HepG2 (cell line): ENCODE data around the gene APCDD1L. TPM values are rescaled to one million over a fixed set of nuclear protein-coding genes. Genes with fewer than 3 reads are reported as not detected.

Experiments used
- ATAC-seq: fragments of 200-7000 bp; cut with Tn5 transposase; 3 replicates; pipeline ENCODE4 v1.9.1; 2020; ENCODE audit warnings: mild to moderate bottlenecking, moderate library complexity
- BruUV-seq: library from RNA; stranded (reverse); fragments of 400-500 nt; replicated peaks from 2 replicates; lab custom pipeline; 2021; lab: Mats Ljungman, UMichigan
- CTCF ChIA-PET: fragments of 300-600 bp; formaldehyde crosslinking; extraction: SDS; loops from one replicate; lab custom pipeline; 2021; ENCODE audit warnings: low total read pairs, inconsistent platforms, low intra/inter-chr PET ratio; lab: Yijun Ruan, JAX
- POLR2A ChIA-PET: fragments of 350-600 bp; sonication (Branson Sonifier 250); formaldehyde crosslinking; loops from one replicate; lab custom pipeline; 2020; ENCODE audit warnings: antibody characterized with exemption, inconsistent platforms; lab: Yijun Ruan, JAX
- DNase-seq: peaks from one replicate; pipeline ENCODE4 v3.0.0-alpha.2; 2015; ENCODE audit warnings: low spot score
- FAIRE-seq: peaks from 3 replicates; lab custom pipeline; 2011; peaks lifted over from hg19 to GRCh38; lab: Jason Lieb, UNC
- H2AFZ ChIP-seq: one replicate; pipeline ENCODE4 v1.6.1; 2011; ENCODE audit warnings: low read length, inconsistent platforms
- H3K27ac ChIP-seq: fragments of 300-600 bp; 3 replicates; pipeline ENCODE4 v1.8.0; 2011; ENCODE audit warnings: mixed run types, mild to moderate bottlenecking, mixed read lengths, low read length, inconsistent platforms; ENCODE audit not compliant: insufficient read depth; ENCODE audit errors: extremely low read length
- H3K27me3 ChIP-seq, 2 experiments: fragments of 200-600 bp in 1 of 2; 2 replicates in 1 of 2; 3 replicates in 1 of 2; pipeline versions ENCODE4 v1.6.0 to v1.8.0; 2011; ENCODE audit warnings: low read length in 2 of 2, mild to moderate bottlenecking in 2 of 2, moderate library complexity in 2 of 2, inconsistent platforms in 1 of 2; ENCODE audit not compliant: insufficient read depth in 2 of 2, control insufficient read depth in 1 of 2
- H3K36me3 ChIP-seq, 2 experiments: fragments of 200-600 bp in 1 of 2; replicated peaks in 1 of 2; 2 replicates in 1 of 2; 3 replicates in 1 of 2; pipeline versions ENCODE4 v1.5.1 to v1.8.0; 2011; ENCODE audit warnings: low read length in 2 of 2, inconsistent platforms in 1 of 2; ENCODE audit not compliant: insufficient read depth in 2 of 2, control insufficient read depth in 1 of 2
- H3K4me1 ChIP-seq: 2 replicates; pipeline ENCODE4 v1.5.1; 2012; ENCODE audit warnings: low read length, inconsistent platforms; ENCODE audit not compliant: insufficient read depth
- H3K4me2 ChIP-seq: 2 replicates; pipeline ENCODE4 v1.6.0; 2011; ENCODE audit warnings: low read depth, low read length, inconsistent platforms
- H3K4me3 ChIP-seq, 3 experiments: fragments of 200-600 bp in 1 of 3; sonication (generic), shearing (Covaris generic) in 1 of 3; replicated peaks in 1 of 3; 2 replicates each; pipeline ENCODE4 v1.5.1; 2011 to 2016; ENCODE audit warnings: low read length in 3 of 3, inconsistent platforms in 2 of 3, low read depth in 2 of 3, mild to moderate bottlenecking in 2 of 3, control low read depth in 1 of 3, mixed read lengths in 1 of 3; ENCODE audit not compliant: insufficient read depth in 1 of 3
- H3K79me2 ChIP-seq: one replicate; pipeline ENCODE4 v1.6.1; 2011; ENCODE audit warnings: low read length, inconsistent platforms; ENCODE audit not compliant: insufficient read depth
- H3K9ac ChIP-seq: 2 replicates; pipeline ENCODE4 v1.6.0; 2011; ENCODE audit warnings: mild to moderate bottlenecking, low read depth, low read length, inconsistent platforms; ENCODE audit not compliant: insufficient read depth
- H3K9me3 ChIP-seq: 2 replicates; pipeline ENCODE4 v1.5.1; 2012; ENCODE audit warnings: mild to moderate bottlenecking, low read length
- H4K20me1 ChIP-seq: 2 replicates; pipeline ENCODE4 v1.6.0; 2011; ENCODE audit warnings: inconsistent platforms, mild to moderate bottlenecking, low read length, moderate library complexity; ENCODE audit not compliant: insufficient read depth
- ARNT ChIP-seq: fragments of 450-650 bp; IDR thresholded peaks from 2 replicates; pipeline ENCODE4 v1.6.1; 2017
- BHLHE40 ChIP-seq: IDR thresholded peaks from 2 replicates; pipeline ENCODE4 v1.6.1; 2011; ENCODE audit warnings: low read length, improper control_type of control experiment
- FOXJ3 ChIP-seq: sonication (generic); formaldehyde crosslinking; IDR thresholded peaks from 2 replicates; pipeline ENCODE4 v1.4.0; 2020; ENCODE audit warnings: missing genetic modification reagents, mild to moderate bottlenecking, borderline replicate concordance
- SPEN ChIP-seq: sonication (generic); formaldehyde crosslinking; IDR thresholded peaks from 2 replicates; pipeline ENCODE4 v1.5.1; 2020; ENCODE audit warnings: low read depth, mild to moderate bottlenecking, missing genetic modification reagents
- ZNF333 ChIP-seq: sonication (generic); formaldehyde crosslinking; IDR thresholded peaks from 2 replicates; pipeline ENCODE4 v1.4.0; 2020; ENCODE audit warnings: mild to moderate bottlenecking, missing genetic modification reagents, borderline replicate concordance
- ZNF383 ChIP-seq: sonication (generic); formaldehyde crosslinking; IDR thresholded peaks from 2 replicates; pipeline ENCODE4 v1.4.0; 2020; ENCODE audit warnings: missing genetic modification reagents, mild to moderate bottlenecking, borderline replicate concordance
- ZNF431 ChIP-seq: sonication (generic); formaldehyde crosslinking; IDR thresholded peaks from 2 replicates; pipeline ENCODE4 v1.9.0; 2022; ENCODE audit warnings: missing genetic modification reagents, low read depth, mild to moderate bottlenecking, borderline replicate concordance
- ZSCAN21 ChIP-seq: sonication (generic); formaldehyde crosslinking; IDR thresholded peaks from 2 replicates; pipeline ENCODE4 v1.8.0; 2022; ENCODE audit warnings: mild to moderate bottlenecking, missing genetic modification reagents, moderate library complexity, borderline replicate concordance
- ZSCAN31 ChIP-seq: sonication (generic); formaldehyde crosslinking; IDR thresholded peaks from 2 replicates; pipeline ENCODE4 v1.5.0; 2020; ENCODE audit warnings: low read depth, mild to moderate bottlenecking, missing genetic modification reagents
- WGBS: methylation state at CpG from one replicate; pipeline ENCODE4 v1.1.6; 2017; ENCODE audit warnings: low lambda C conversion rate; 5-methylcytosine and 5-hydroxymethylcytosine counted together
- in situ Hi-C: cut with HindIII; loops from 2 replicates; pipeline ENCODE4 v1.10.0; 2017; ENCODE audit warnings: low pct_unique_long_range_greater_than_20kb; ENCODE audit not compliant: extremely low pct_ligation_motif_present
- intact Hi-C: fragments of 100-400 bp; cut with micrococcal nuclease; formaldehyde crosslinking; loops from one replicate; pipeline ENCODE4 v1.10.0; 2022; ENCODE audit not compliant: unreplicated experiment
- polyA plus RNA-seq, 8 experiments: library from polyadenylated mRNA; depleted of rRNA in 3 of 8; stranded (reverse) in 7 of 8; unstranded in 1 of 8; fragments of >200 nt; fragmentation: Illumina TruSeq in 4 of 8; extraction: Trizol in 4 of 8; gene quantifications; 2 replicates each; pipeline versions ENCODE4 v1.2.1 to v1.2.3, GENCODE V29; 2011 to 2016; ENCODE audit warnings: low read depth in 4 of 8, missing spikeins in 1 of 8, mixed read lengths in 1 of 8; ENCODE audit not compliant: insufficient read depth in 1 of 8
- total RNA-seq, 5 experiments: library from RNA; depleted of rRNA; stranded (reverse); fragments of >200 nt; fragmentation: Illumina TruSeq; extraction: Trizol; gene quantifications; 2 replicates each; pipeline ENCODE4 v1.2.3, GENCODE V29; 2016; ENCODE audit warnings: low read depth in 1 of 5
- TF ChIP-seq, protein P1 (sequence below): sonication (generic); formaldehyde crosslinking; IDR thresholded peaks from 2 replicates; pipeline ENCODE4 v1.4.0; 2020; ENCODE audit warnings: missing genetic modification reagents, mild to moderate bottlenecking, borderline replicate concordance

Gene APCDD1L
- total and polyA plus RNA-seq, 2 of the 13 experiments (the other 11 are each of a cell fraction or from before 2014, with no cell fraction given): not detected

DNA sequence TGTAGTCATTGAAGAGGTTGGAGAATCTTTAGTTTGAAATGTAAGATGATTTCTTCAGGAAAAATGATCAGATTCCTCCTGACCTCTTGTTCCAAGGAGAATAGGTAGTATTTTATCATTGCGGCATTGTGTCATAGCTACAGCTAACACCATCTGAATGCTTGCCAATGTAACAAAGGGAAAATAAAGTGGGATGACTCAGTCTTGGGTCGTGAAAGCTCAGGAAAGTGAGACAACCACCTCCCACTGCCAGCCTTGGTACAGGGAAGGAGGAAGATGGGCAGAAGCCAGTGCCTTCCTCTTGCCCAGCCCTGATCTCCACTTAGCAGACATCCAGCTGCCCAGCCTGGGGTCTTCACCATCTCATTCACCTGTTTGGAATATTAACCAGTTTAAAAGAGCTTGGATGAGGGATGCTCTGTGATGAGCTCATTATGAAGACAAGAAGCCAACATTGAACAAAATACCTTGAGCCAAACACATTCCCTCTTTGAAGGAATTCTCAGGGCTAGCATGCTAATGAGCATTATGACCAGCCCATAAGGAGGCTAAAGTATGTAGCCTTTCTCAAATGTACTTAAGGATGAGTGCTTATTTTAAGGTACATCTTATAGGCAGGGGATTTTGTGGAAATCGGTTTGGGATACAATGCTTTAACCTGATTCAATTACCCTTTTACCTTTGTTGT, 40.0 kb upstream of the APCDD1L start:
- no peak for FAIRE-seq
- no TSS peak for BruUV-seq

More for the DNA sequence above, 40.0 kb upstream of the APCDD1L start:
- Histone ChIP-seq H3K9ac (no peak overlapping the region), H3K4me1 (no peaks in the 10 kb centered on the region), H3K36me3 (no peaks in the 10 kb centered on the region), H3K9me3 (no peaks in the 10 kb centered on the region; the same call in 1 of the 2 replicates), H2AFZ (no peak overlapping the region), H4K20me1 (no peaks in the 10 kb centered on the region), H3K79me2 (no peaks in the 10 kb centered on the region), H3K4me2 (no peak overlapping the region), H3K4me3 (no peak overlapping the region), H3K27ac (no peak overlapping the region), H3K27me3 (peaks cover 8 to 80% of the 10 kb centered on the region in 2 experiments; a peak in 4 of 5 replicates)
- intact Hi-C loops: no loop called here
- ChIA-PET POLR2A (no interaction called here), CTCF (no interaction called here)
- ATAC-seq (no peak), DNase-seq (no peak)
- WGBS: 24% methylated on average over 3 of the region's 3 CpGs
- no peak for TF ChIP-seq ZNF333 (CRISPR knock-in tag)
- no peak for TF ChIP-seq ZNF383 (CRISPR knock-in tag)
- TF ChIP-seq, protein P1, sequence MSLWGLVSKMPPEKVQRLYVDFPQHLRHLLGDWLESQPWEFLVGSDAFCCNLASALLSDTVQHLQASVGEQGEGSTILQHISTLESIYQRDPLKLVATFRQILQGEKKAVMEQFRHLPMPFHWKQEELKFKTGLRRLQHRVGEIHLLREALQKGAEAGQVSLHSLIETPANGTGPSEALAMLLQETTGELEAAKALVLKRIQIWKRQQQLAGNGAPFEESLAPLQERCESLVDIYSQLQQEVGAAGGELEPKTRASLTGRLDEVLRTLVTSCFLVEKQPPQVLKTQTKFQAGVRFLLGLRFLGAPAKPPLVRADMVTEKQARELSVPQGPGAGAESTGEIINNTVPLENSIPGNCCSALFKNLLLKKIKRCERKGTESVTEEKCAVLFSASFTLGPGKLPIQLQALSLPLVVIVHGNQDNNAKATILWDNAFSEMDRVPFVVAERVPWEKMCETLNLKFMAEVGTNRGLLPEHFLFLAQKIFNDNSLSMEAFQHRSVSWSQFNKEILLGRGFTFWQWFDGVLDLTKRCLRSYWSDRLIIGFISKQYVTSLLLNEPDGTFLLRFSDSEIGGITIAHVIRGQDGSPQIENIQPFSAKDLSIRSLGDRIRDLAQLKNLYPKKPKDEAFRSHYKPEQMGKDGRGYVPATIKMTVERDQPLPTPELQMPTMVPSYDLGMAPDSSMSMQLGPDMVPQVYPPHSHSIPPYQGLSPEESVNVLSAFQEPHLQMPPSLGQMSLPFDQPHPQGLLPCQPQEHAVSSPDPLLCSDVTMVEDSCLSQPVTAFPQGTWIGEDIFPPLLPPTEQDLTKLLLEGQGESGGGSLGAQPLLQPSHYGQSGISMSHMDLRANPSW (CRISPR knock-in tag): no peak
- TF ChIP-seq ZNF431 (CRISPR knock-in tag): no peak
- TF ChIP-seq BHLHE40: no peak
- no peak for TF ChIP-seq SPEN (CRISPR knock-in tag)
- TF ChIP-seq FOXJ3 (CRISPR knock-in tag): no peak
- no peak for TF ChIP-seq ZSCAN21 (CRISPR knock-in tag)
- TF ChIP-seq ARNT: no peak
- no peak for TF ChIP-seq ZSCAN31 (CRISPR knock-in tag)
- in situ Hi-C loops: no loop called here
